ENCODE data around the gene PPP1R12C. TPM values are rescaled to one million over a fixed set of nuclear protein-coding genes. Genes with fewer than 3 reads are reported as not detected.

PPP1R12C gene
- polyA plus RNA-seq, 3 donors = 2.1 to 206 (median 2.6) TPM

DNA sequence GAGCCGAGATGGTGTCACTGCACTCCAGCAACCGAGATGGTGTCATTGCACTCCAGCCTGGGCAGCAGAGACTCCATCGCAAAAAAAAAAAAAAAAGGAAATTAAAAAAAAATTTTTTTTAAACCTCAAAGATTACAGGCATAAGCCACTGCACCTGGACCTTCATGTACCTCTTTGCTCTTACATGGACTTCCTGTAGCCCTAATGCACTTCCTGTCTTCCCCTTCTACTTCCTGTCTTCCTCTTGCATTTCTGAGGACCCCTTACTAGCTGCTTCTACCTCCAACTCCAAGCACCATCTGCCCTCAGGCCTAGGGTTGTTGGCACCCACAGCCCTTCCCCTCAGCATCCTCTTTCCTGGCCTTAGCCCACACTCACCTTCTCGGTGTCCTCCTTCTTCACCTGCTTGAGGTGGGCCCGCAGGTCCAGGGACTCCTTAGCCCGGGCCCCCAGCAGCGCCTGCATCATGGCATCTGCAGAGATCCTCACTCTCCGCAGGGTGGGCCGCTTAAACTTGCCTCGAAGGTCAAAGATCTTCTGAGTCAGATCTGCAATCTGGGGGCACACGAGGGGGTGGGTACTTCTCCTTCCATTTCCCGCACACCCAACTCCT is 36.3 kb upstream of the PPP1R12C start:
- Histone ChIP-seq H3K4me1 (ENCODE audit: control insufficient read depth in 1 of 2, insufficient read depth in 2 of 2, low read length in 2 of 2) (peaks cover 5 to 17% of the 10 kb centered on the region in 2 donors), H3K27me3 (ENCODE audit: control insufficient read depth in 2 of 2, insufficient read depth in 2 of 2, low read length in 2 of 2) (peaks cover 12 to 49% of the 10 kb centered on the region in 2 donors), H3K9me3 (replicated peaks in 1 of 2; ENCODE audit: control insufficient read depth in 1 of 2, insufficient read depth in 1 of 2, low read length in 2 of 2) (peaks cover 8 to 18% of the 10 kb centered on the region in 2 donors), H2AFZ (ENCODE audit: insufficient read depth, low read depth, low read length, poor library complexity, severe bottlenecking) (no peak overlapping the region), H3K36me3 (replicated peaks in 1 of 2; ENCODE audit: control insufficient read depth in 1 of 2, insufficient read depth in 2 of 2, low read length in 2 of 2) (no peaks in the 10 kb centered on the region), H3K4me2 (replicated peaks; ENCODE audit: extremely low read depth, low read length, poor library complexity, severe bottlenecking) (no peak overlapping the region), H3K27ac (ENCODE audit: low read depth in 1 of 2, low read length in 2 of 2) (no peak overlapping the region), H3K79me2 (ENCODE audit: insufficient read depth, low read length) (no peaks in the 10 kb centered on the region), H3K9ac (ENCODE audit: insufficient read depth, low read length, poor library complexity, severe bottlenecking) (no peak overlapping the region), H4K20me1 (ENCODE audit: insufficient read depth, low read length) (no peaks in the 10 kb centered on the region), H3K4me3 (replicated peaks in 1 of 3; ENCODE audit: low read depth in 2 of 3, low read length in 3 of 3) (no peak overlapping the region)
- WGBS (ENCODE audit: insufficient coverage) = 90% methylated on average over 8 of the region's 12 CpGs
- no peak overlapping the region for H3K27ac Mint-ChIP-seq
- peaks cover 2 to 6% of the 10 kb centered on the region in 2 donors for H3K36me3 Mint-ChIP-seq
- no peak for DNase-seq
- H3K9me3 Mint-ChIP-seq = peaks cover 6 to 25% (median 17%) of the 10 kb centered on the region in 7 donors
- H3K4me3 Mint-ChIP-seq = no peak overlapping the region
- TF ChIP-seq, protein P1, sequence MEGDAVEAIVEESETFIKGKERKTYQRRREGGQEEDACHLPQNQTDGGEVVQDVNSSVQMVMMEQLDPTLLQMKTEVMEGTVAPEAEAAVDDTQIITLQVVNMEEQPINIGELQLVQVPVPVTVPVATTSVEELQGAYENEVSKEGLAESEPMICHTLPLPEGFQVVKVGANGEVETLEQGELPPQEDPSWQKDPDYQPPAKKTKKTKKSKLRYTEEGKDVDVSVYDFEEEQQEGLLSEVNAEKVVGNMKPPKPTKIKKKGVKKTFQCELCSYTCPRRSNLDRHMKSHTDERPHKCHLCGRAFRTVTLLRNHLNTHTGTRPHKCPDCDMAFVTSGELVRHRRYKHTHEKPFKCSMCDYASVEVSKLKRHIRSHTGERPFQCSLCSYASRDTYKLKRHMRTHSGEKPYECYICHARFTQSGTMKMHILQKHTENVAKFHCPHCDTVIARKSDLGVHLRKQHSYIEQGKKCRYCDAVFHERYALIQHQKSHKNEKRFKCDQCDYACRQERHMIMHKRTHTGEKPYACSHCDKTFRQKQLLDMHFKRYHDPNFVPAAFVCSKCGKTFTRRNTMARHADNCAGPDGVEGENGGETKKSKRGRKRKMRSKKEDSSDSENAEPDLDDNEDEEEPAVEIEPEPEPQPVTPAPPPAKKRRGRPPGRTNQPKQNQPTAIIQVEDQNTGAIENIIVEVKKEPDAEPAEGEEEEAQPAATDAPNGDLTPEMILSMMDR (IDR thresholded peaks at IDR 0.05) = no peak
- intact Hi-C loops (cut with micrococcal nuclease) = no loop called here
- peaks cover 43 to 67% (median 56%) of the 10 kb centered on the region in 3 donors for H3K27me3 Mint-ChIP-seq (ENCODE audit: low read depth in 3 of 3)
- peaks cover 13% of the 10 kb centered on the region for H3K4me1 Mint-ChIP-seq

- Histone ChIP-seq H4K20me1 (ENCODE audit: insufficient read depth, low read length) (no peaks in the 10 kb centered on the region), H3K9ac (ENCODE audit: insufficient read depth, low read length, poor library complexity, severe bottlenecking) (no peak overlapping the region), H3K4me2 (replicated peaks; ENCODE audit: extremely low read depth, low read length, poor library complexity, severe bottlenecking) (no peak overlapping the region), H3K9me3 (replicated peaks in 1 of 2; ENCODE audit: control insufficient read depth in 1 of 2, insufficient read depth in 1 of 2, low read length in 2 of 2) (peaks cover 8 to 18% of the 10 kb centered on the region in 2 donors), H3K27ac (ENCODE audit: low read depth in 1 of 2, low read length in 2 of 2) (no peak overlapping the region), H3K36me3 (replicated peaks in 1 of 2; ENCODE audit: control insufficient read depth in 1 of 2, insufficient read depth in 2 of 2, low read length in 2 of 2) (no peaks in the 10 kb centered on the region), H2AFZ (ENCODE audit: insufficient read depth, low read depth, low read length, poor library complexity, severe bottlenecking) (no peak overlapping the region), H3K4me3 (replicated peaks in 1 of 3; ENCODE audit: low read depth in 2 of 3, low read length in 3 of 3) (no peak overlapping the region), H3K27me3 (ENCODE audit: control insufficient read depth in 2 of 2, insufficient read depth in 2 of 2, low read length in 2 of 2) (peaks cover 17 to 50% of the 10 kb centered on the region in 2 donors), H3K4me1 (ENCODE audit: control insufficient read depth in 1 of 2, insufficient read depth in 2 of 2, low read length in 2 of 2) (peaks cover 5 to 13% of the 10 kb centered on the region in 2 donors), H3K79me2 (ENCODE audit: insufficient read depth, low read length) (no peaks in the 10 kb centered on the region)
- intact Hi-C loops (cut with micrococcal nuclease) = no loop called here
- peaks cover 14% of the 10 kb centered on the region for H3K4me1 Mint-ChIP-seq
- TF ChIP-seq, protein P1 (IDR thresholded peaks at IDR 0.05) = no peak
- DNase-seq = no peak
- peaks cover 2 to 6% of the 10 kb centered on the region in 2 donors for H3K36me3 Mint-ChIP-seq
- peak overlapping the region in 4 of 7 donors; percentile 30 to 68 (median 56) for H3K27ac Mint-ChIP-seq
- H3K27me3 Mint-ChIP-seq (ENCODE audit: low read depth in 3 of 3) = peaks cover 49 to 67% (median 56%) of the 10 kb centered on the region in 3 donors
- peaks cover 6 to 25% (median 17%) of the 10 kb centered on the region in 7 donors for H3K9me3 Mint-ChIP-seq
- H3K4me3 Mint-ChIP-seq = peak overlapping the region in 1 of 2 donors; percentile 62
Measured at GRCh38 chr19:55152017-55152416, 34.6 kb upstream of the PPP1R12C start.
